Activated CD8-positive, alpha-beta T cell treated with anti-CD3 and anti-CD28 coated beads for 36 hours (primary cell): ENCODE measurements around the gene DNAJB8. TPM values are rescaled to one million over a fixed set of nuclear protein-coding genes. Genes with fewer than 3 reads are reported as not detected.

Experiments used
- ATAC-seq: fragments of 200-7000 bp; cut with Tn5 transposase; one replicate; pipeline ENCODE4 v1.10.0; 2021; ENCODE audit warnings: mild to moderate bottlenecking, moderate library complexity
- CTCF ChIA-PET: fragments of 350-600 bp; sonication (Branson Sonifier 250); formaldehyde crosslinking; loops from one replicate; lab custom pipeline; 2021; ENCODE audit warnings: antibody characterized with exemption; lab: Charles Lee
- POLR2A ChIA-PET: fragments of 350-600 bp; sonication (Branson Sonifier 250); formaldehyde crosslinking; loops from one replicate; lab custom pipeline; 2021; ENCODE audit warnings: antibody characterized with exemption; lab: Charles Lee
- DNase-seq: peaks from one replicate; pipeline ENCODE4 v3.0.0-alpha.2; 2020
- H3K27ac Mint-ChIP-seq: one replicate; pipeline ENCODE4 v1.8.0; 2021; ENCODE audit warnings: mild to moderate bottlenecking, mixed read lengths
- H3K27me3 Mint-ChIP-seq: one replicate; pipeline ENCODE4 v1.8.0; 2021; ENCODE audit warnings: mixed read lengths
- H3K36me3 Mint-ChIP-seq: one replicate; pipeline ENCODE4 v1.8.0; 2021; ENCODE audit warnings: low read depth, mixed read lengths
- H3K4me1 Mint-ChIP-seq: one replicate; pipeline ENCODE4 v1.8.0; 2021; ENCODE audit warnings: low read depth, mixed read lengths
- H3K4me3 Mint-ChIP-seq: one replicate; pipeline ENCODE4 v1.8.0; 2021; ENCODE audit warnings: mild to moderate bottlenecking, moderate library complexity, mixed read lengths
- H3K9me3 Mint-ChIP-seq: one replicate; pipeline ENCODE4 v1.8.0; 2021; ENCODE audit warnings: mixed read lengths
- intact Hi-C: fragments of 100-400 bp; cut with micrococcal nuclease; formaldehyde crosslinking; loops from one replicate; pipeline ENCODE4 v1.10.0; 2022
- total RNA-seq, 2 experiments: library from RNA; stranded (reverse); gene quantifications; one replicate each; pipeline ENCODE4 v1.2.3, GENCODE V29; 2021
- TF ChIP-seq, protein P1 (sequence below): fragments of 200-600 bp; IDR thresholded peaks from one replicate; pipeline ENCODE4 v1.8.0; 2022; ENCODE audit warnings: antibody characterized with exemption, mild to moderate bottlenecking

The DNAJB8 gene
- total RNA-seq, 2 experiments from 2014 or later: not detected

DNA sequence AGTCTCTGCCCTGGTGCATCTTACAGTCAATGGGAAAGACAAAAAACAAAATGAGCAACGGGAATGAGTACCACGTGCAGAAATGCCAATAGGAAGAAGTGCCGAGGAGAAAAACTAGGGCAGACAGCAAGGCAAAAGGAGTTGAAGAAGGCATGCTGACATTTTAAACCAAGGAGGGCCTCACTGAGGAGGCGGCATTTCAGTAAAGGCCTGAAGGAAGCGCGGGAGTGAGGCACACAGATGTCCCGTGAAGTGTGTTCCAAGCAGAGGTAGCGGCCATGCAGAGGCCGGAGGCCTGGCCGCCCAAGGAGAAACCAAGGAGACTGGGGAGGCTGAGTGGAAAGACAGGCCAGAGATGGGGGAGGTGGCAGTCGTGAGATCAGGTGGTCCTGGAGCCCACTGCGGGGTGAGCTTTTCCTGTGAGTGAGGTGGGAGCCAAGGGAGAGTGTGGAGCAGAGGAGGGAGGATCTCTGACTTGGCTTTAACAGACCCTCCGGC, 34.8 kb downstream of the DNAJB8 start:
- TF ChIP-seq, protein P1, sequence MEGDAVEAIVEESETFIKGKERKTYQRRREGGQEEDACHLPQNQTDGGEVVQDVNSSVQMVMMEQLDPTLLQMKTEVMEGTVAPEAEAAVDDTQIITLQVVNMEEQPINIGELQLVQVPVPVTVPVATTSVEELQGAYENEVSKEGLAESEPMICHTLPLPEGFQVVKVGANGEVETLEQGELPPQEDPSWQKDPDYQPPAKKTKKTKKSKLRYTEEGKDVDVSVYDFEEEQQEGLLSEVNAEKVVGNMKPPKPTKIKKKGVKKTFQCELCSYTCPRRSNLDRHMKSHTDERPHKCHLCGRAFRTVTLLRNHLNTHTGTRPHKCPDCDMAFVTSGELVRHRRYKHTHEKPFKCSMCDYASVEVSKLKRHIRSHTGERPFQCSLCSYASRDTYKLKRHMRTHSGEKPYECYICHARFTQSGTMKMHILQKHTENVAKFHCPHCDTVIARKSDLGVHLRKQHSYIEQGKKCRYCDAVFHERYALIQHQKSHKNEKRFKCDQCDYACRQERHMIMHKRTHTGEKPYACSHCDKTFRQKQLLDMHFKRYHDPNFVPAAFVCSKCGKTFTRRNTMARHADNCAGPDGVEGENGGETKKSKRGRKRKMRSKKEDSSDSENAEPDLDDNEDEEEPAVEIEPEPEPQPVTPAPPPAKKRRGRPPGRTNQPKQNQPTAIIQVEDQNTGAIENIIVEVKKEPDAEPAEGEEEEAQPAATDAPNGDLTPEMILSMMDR: no peak
- intact Hi-C loops: loop anchor here (5.0 kb wide), 1 partner anchor 35 kb away; the partner anchor contains the start of gene DNAJB8
- ChIA-PET POLR2A (interaction anchor here (1.1 kb wide), 1 partner anchor 58 kb away, joined by 5 read pairs; no protein-coding TSS in a partner anchor), CTCF (interaction anchor here (0.7 to 1.0 kb wide), 2 partner anchors 10 to 66 kb away, joined by 3 read pairs; no protein-coding TSS in a partner anchor)
- DNase-seq (no peak), ATAC-seq (no peak)
- Mint-ChIP-seq H3K4me3 (no peak overlapping the region), H3K36me3 (no peaks in the 10 kb centered on the region), H3K4me1 (peaks cover 6% of the 10 kb centered on the region), H3K27me3 (peaks cover 45% of the 10 kb centered on the region), H3K9me3 (no peaks in the 10 kb centered on the region), H3K27ac (no peak overlapping the region)

DNA sequence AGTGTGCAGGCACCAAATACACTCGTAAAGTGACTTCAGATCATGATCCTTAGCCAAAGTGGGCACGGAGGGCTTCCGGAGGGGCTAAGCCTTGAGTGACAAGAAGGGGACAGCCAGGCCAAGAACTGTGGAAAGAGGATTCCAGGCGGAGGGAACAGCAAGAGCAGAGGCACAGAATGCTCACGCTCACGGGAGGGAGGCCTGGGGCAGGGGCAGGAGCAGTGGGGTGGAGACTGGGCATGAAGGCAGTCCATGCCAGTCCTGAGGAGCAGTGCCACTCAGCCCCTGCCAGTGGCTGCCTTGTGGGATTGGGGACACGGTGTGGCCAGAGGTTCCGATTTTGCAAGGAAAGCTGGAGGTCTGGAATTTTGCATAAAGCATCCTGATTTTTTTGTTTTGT, 36.0 kb downstream of the DNAJB8 start:
- Mint-ChIP-seq H3K4me3 (no peak overlapping the region), H3K27me3 (peaks cover 38% of the 10 kb centered on the region), H3K36me3 (no peaks in the 10 kb centered on the region), H3K4me1 (peaks cover 6% of the 10 kb centered on the region), H3K27ac (no peak overlapping the region), H3K9me3 (no peaks in the 10 kb centered on the region)
- intact Hi-C loops: loop anchor here (5.0 kb wide), 1 partner anchor 37 kb away; the partner anchor contains the start of gene DNAJB8
- no peak for DNase-seq
- TF ChIP-seq, protein P1: no peak
- CTCF ChIA-PET: interaction anchor here (1.4 to 1.9 kb wide), 2 partner anchors 60 to 67 kb away, joined by 4 to 8 read pairs; no protein-coding TSS in a partner anchor
- POLR2A ChIA-PET: no interaction called here
- no peak for ATAC-seq

GRCh38 chr3:128430301-128430700, 36.4 kb downstream of the DNAJB8 start:
- TF ChIP-seq, protein P1: no peak
- CTCF ChIA-PET: interaction anchor here (1.4 to 1.9 kb wide), 2 partner anchors 61 to 67 kb away, joined by 4 to 8 read pairs; no protein-coding TSS in a partner anchor

GRCh38 chr3:128429751-128430150, 36.9 kb downstream of the DNAJB8 start:
- H3K36me3 Mint-ChIP-seq: no peaks in the 10 kb centered on the region
- peaks cover 6% of the 10 kb centered on the region for H3K4me1 Mint-ChIP-seq
- intact Hi-C loops: loop anchor here (5.0 kb wide), 1 partner anchor 38 kb away; the partner anchor contains the start of gene DNAJB8
- POLR2A ChIA-PET: no interaction called here
- no peak for DNase-seq
- no peak overlapping the region for H3K4me3 Mint-ChIP-seq
- TF ChIP-seq, protein P1: no peak
- CTCF ChIA-PET: interaction anchor here (1.4 to 1.9 kb wide), 2 partner anchors 61 to 68 kb away, joined by 4 to 8 read pairs; no protein-coding TSS in a partner anchor
- H3K27me3 Mint-ChIP-seq: peaks cover 37% of the 10 kb centered on the region
- H3K27ac Mint-ChIP-seq: no peak overlapping the region
- ATAC-seq: no peak
- no peaks in the 10 kb centered on the region for H3K9me3 Mint-ChIP-seq

More at GRCh38 chr3:128430301-128430700, 36.4 kb downstream of the DNAJB8 start:
- H3K4me1 Mint-ChIP-seq: peaks cover 6% of the 10 kb centered on the region
- no peaks in the 10 kb centered on the region for H3K9me3 Mint-ChIP-seq
- H3K27ac Mint-ChIP-seq: no peak overlapping the region
- ATAC-seq: no peak
- H3K36me3 Mint-ChIP-seq: no peaks in the 10 kb centered on the region
- DNase-seq: no peak
- peaks cover 37% of the 10 kb centered on the region for H3K27me3 Mint-ChIP-seq
- intact Hi-C loops: loop anchor here (5.0 kb wide), 1 partner anchor 37 kb away; the partner anchor contains the start of gene DNAJB8
- H3K4me3 Mint-ChIP-seq: no peak overlapping the region
- POLR2A ChIA-PET: no interaction called here

GRCh38 chr3:128429275-128429674, 37.4 kb downstream of the DNAJB8 start:
- POLR2A ChIA-PET: no interaction called here
- intact Hi-C loops: no loop called here

More at GRCh38 chr3:128429275-128429674, 37.4 kb downstream of the DNAJB8 start:
- Mint-ChIP-seq H3K36me3 (no peaks in the 10 kb centered on the region), H3K27ac (no peak overlapping the region), H3K4me1 (peaks cover 6% of the 10 kb centered on the region), H3K4me3 (no peak overlapping the region), H3K27me3 (peaks cover 37% of the 10 kb centered on the region), H3K9me3 (no peaks in the 10 kb centered on the region)
- DNase-seq (no peak), ATAC-seq (no peak)
- TF ChIP-seq, protein P1: no peak
- CTCF ChIA-PET: no interaction called here
